ENCODE measurements around the gene UBE3A.

GRCh38 chr15:25345943-25346342, 92.9 kb downstream of the UBE3A start:
- TF ChIP-seq CTCF (IDR thresholded peaks at IDR 0.05): no peak
- no peak for TF ChIP-seq EZH2 (IDR thresholded peaks at IDR 0.05; ENCODE audit: borderline replicate concordance, insufficient read depth, low read depth, low read length, poor library complexity, severe bottlenecking)
